ENCODE measurements around the gene GZMM. TPM values are rescaled to one million over a fixed set of nuclear protein-coding genes. Genes with fewer than 3 reads are reported as not detected.

GZMM gene
- polyA plus RNA-seq, 3 donors, result 0.32 to 1.4 (median 0.48) TPM

DNA sequence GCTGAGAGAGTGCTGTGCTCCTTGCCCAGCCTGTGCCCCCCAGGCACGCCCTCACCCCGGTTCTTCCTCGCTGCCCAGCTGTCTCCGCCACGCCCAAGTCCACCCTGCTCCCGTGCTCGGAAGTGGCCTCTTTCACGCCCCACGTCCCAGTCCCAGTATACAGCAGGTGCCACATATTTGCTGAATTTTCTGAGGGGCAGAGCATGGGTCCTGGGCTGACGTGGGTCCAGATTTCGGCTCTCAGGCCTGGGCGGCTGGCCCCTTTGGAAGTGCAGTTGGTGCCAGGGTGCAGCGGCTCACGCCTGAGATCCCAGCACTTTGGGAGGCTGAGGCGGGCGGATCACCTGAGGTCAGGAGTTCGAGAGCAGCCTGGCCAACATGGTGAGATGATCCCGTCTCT lies 49.2 kb downstream of the GZMM start:
- H3K9me3 ChIP-seq (replicated peaks in 1 of 2; ENCODE audit: control insufficient read depth in 1 of 2, insufficient read depth in 1 of 2, low read length in 2 of 2), result peaks cover 5 to 12% of the 10 kb centered on the region in 2 donors
- H3K4me1 ChIP-seq (ENCODE audit: control insufficient read depth in 1 of 2, insufficient read depth in 2 of 2, low read length in 2 of 2), result no peaks in the 10 kb centered on the region
- Mint-ChIP-seq H3K36me3 (no peaks in the 10 kb centered on the region), H3K9me3 (peaks cover 0 to 24% (median 9%) of the 10 kb centered on the region in 7 donors), H3K4me1 (peaks cover 4% of the 10 kb centered on the region), H3K27me3 (ENCODE audit: low read depth in 3 of 3) (peaks cover 38 to 61% (median 51%) of the 10 kb centered on the region in 3 donors), H3K4me3 (no peak overlapping the region), H3K27ac (no peak overlapping the region)
- no peak overlapping the region for H3K27ac ChIP-seq (ENCODE audit: low read depth in 1 of 2, low read length in 2 of 2)
- no peak overlapping the region for H2AFZ ChIP-seq (ENCODE audit: insufficient read depth, low read depth, low read length, poor library complexity, severe bottlenecking)
- no peak overlapping the region for H3K4me2 ChIP-seq (replicated peaks; ENCODE audit: extremely low read depth, low read length, poor library complexity, severe bottlenecking)
- 92% methylated on average over 15 of the region's 18 CpGs for WGBS (ENCODE audit: insufficient coverage)
- TF ChIP-seq CTCF (IDR thresholded peaks at IDR 0.05), result no peak
- H4K20me1 ChIP-seq (ENCODE audit: insufficient read depth, low read length), result no peaks in the 10 kb centered on the region
- H3K27me3 ChIP-seq (ENCODE audit: control insufficient read depth in 2 of 2, insufficient read depth in 2 of 2, low read length in 2 of 2), result peaks cover 12 to 37% of the 10 kb centered on the region in 2 donors
- no peak for DNase-seq
- no peak overlapping the region for H3K4me3 ChIP-seq (replicated peaks in 1 of 3; ENCODE audit: low read depth in 2 of 3, low read length in 3 of 3)
- no peak overlapping the region for H3K9ac ChIP-seq (ENCODE audit: insufficient read depth, low read length, poor library complexity, severe bottlenecking)
- intact Hi-C loops (cut with micrococcal nuclease), result no loop called here
- H3K79me2 ChIP-seq (ENCODE audit: insufficient read depth, low read length), result no peaks in the 10 kb centered on the region
- no peaks in the 10 kb centered on the region for H3K36me3 ChIP-seq (replicated peaks in 1 of 2; ENCODE audit: control insufficient read depth in 1 of 2, insufficient read depth in 2 of 2, low read length in 2 of 2)

DNA sequence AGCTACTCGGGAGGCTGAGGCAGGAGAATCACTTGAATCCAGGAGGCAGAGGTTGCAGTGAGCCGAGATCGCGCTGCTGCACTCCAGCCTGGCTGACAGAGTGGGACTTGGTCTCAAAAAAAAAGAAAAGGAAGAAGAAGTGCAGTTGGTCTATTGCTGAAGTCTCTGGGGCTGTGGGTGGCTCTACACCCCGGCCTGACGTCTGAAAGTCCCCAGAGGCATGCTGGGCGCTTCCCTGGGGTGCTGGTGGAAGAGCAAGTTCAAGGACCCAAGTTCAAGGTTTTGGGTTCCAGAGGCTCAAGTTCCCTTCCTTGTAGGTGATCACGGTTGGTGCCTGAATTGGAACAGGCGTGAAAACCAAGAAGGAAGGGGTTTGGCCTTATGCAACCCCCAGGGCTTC lies 49.7 kb downstream of the GZMM start:
- intact Hi-C loops (cut with micrococcal nuclease), result no loop called here
- 58% methylated on average over 7 of the region's 9 CpGs for WGBS (ENCODE audit: insufficient coverage)
- H3K4me3 Mint-ChIP-seq, result no peak overlapping the region
- Histone ChIP-seq H4K20me1 (ENCODE audit: insufficient read depth, low read length) (no peaks in the 10 kb centered on the region), H2AFZ (ENCODE audit: insufficient read depth, low read depth, low read length, poor library complexity, severe bottlenecking) (no peak overlapping the region), H3K9ac (ENCODE audit: insufficient read depth, low read length, poor library complexity, severe bottlenecking) (no peak overlapping the region), H3K4me1 (ENCODE audit: control insufficient read depth in 1 of 2, insufficient read depth in 2 of 2, low read length in 2 of 2) (no peaks in the 10 kb centered on the region), H3K27ac (ENCODE audit: low read depth in 1 of 2, low read length in 2 of 2) (no peak overlapping the region), H3K9me3 (replicated peaks in 1 of 2; ENCODE audit: control insufficient read depth in 1 of 2, insufficient read depth in 1 of 2, low read length in 2 of 2) (peaks cover 5 to 11% of the 10 kb centered on the region in 2 donors), H3K4me3 (replicated peaks in 1 of 3; ENCODE audit: low read depth in 2 of 3, low read length in 3 of 3) (no peak overlapping the region), H3K79me2 (ENCODE audit: insufficient read depth, low read length) (no peaks in the 10 kb centered on the region), H3K4me2 (replicated peaks; ENCODE audit: extremely low read depth, low read length, poor library complexity, severe bottlenecking) (no peak overlapping the region), H3K27me3 (ENCODE audit: control insufficient read depth in 2 of 2, insufficient read depth in 2 of 2, low read length in 2 of 2) (peaks cover 10 to 33% of the 10 kb centered on the region in 2 donors), H3K36me3 (replicated peaks in 1 of 2; ENCODE audit: control insufficient read depth in 1 of 2, insufficient read depth in 2 of 2, low read length in 2 of 2) (no peaks in the 10 kb centered on the region)
- H3K9me3 Mint-ChIP-seq, result peaks cover 0 to 23% (median 9%) of the 10 kb centered on the region in 7 donors
- H3K27ac Mint-ChIP-seq, result no peak overlapping the region
- TF ChIP-seq CTCF (IDR thresholded peaks at IDR 0.05), result no peak
- peaks cover 2% of the 10 kb centered on the region for H3K4me1 Mint-ChIP-seq
- DNase-seq, result no peak
- H3K27me3 Mint-ChIP-seq (ENCODE audit: low read depth in 3 of 3), result peaks cover 34 to 60% (median 46%) of the 10 kb centered on the region in 3 donors
- no peaks in the 10 kb centered on the region for H3K36me3 Mint-ChIP-seq
